ENCODE data around the gene IGF2R. TPM values are rescaled to one million over a fixed set of nuclear protein-coding genes. Genes with fewer than 3 reads are reported as not detected.

The IGF2R gene
- total RNA-seq, 1 donor from 2014 or later: 109 TPM

GRCh38 chr6:160049346-160049745 lies 80.5 kb downstream of the IGF2R start:
- Histone ChIP-seq H3K4me3 (ENCODE audit: low read depth, low read length) (no peak overlapping the region), H3K27me3 (ENCODE audit: control insufficient read depth, insufficient read depth, low read length) (no peaks in the 10 kb centered on the region), H3K36me3 (ENCODE audit: control insufficient read depth, insufficient read depth, low read length) (peaks cover 42% of the 10 kb centered on the region)
- FAIRE-seq (no peak), DNase-seq (ENCODE audit: low read depth) (no peak)
- no peak for TF ChIP-seq CTCF (IDR thresholded peaks at IDR 0.05; ENCODE audit: insufficient read depth, low read length, severe bottlenecking)

GRCh38 chr6:160050022-160050421 lies 81.1 kb downstream of the IGF2R start:
- Histone ChIP-seq H3K27me3 (ENCODE audit: control insufficient read depth, insufficient read depth, low read length) (no peaks in the 10 kb centered on the region), H3K36me3 (ENCODE audit: control insufficient read depth, insufficient read depth, low read length) (peaks cover 43% of the 10 kb centered on the region)

GRCh38 chr6:160051390-160051789 lies 82.5 kb downstream of the IGF2R start:
- DNase-seq (ENCODE audit: low read depth): no peak
- Histone ChIP-seq H3K4me3 (ENCODE audit: low read depth, low read length) (no peak overlapping the region), H3K36me3 (ENCODE audit: control insufficient read depth, insufficient read depth, low read length) (peaks cover 46% of the 10 kb centered on the region), H3K27me3 (ENCODE audit: control insufficient read depth, insufficient read depth, low read length) (no peaks in the 10 kb centered on the region)
- no peak for TF ChIP-seq CTCF (IDR thresholded peaks at IDR 0.05; ENCODE audit: insufficient read depth, low read length, severe bottlenecking)
- no peak for FAIRE-seq

More at GRCh38 chr6:160050022-160050421, 81.1 kb downstream of the IGF2R start:
- DNase-seq (ENCODE audit: low read depth) (no peak), FAIRE-seq (no peak)
- no peak overlapping the region for H3K4me3 ChIP-seq (ENCODE audit: low read depth, low read length)
- no peak for TF ChIP-seq CTCF (IDR thresholded peaks at IDR 0.05; ENCODE audit: insufficient read depth, low read length, severe bottlenecking)

GRCh38 chr6:160054271-160054670 lies 85.4 kb downstream of the IGF2R start:
- Histone ChIP-seq H3K27me3 (ENCODE audit: control insufficient read depth, insufficient read depth, low read length) (no peaks in the 10 kb centered on the region), H3K36me3 (ENCODE audit: control insufficient read depth, insufficient read depth, low read length) (peaks cover 40% of the 10 kb centered on the region), H3K4me3 (ENCODE audit: low read depth, low read length) (no peak overlapping the region)
- no peak for DNase-seq (ENCODE audit: low read depth)
- FAIRE-seq: no peak
- TF ChIP-seq CTCF (IDR thresholded peaks at IDR 0.05; ENCODE audit: insufficient read depth, low read length, severe bottlenecking): no peak

GRCh38 chr6:160054913-160055312 lies 86.0 kb downstream of the IGF2R start:
- peaks cover 41% of the 10 kb centered on the region for H3K36me3 ChIP-seq (ENCODE audit: control insufficient read depth, insufficient read depth, low read length)
- no peak for FAIRE-seq

More at GRCh38 chr6:160054913-160055312, 86.0 kb downstream of the IGF2R start:
- TF ChIP-seq CTCF (IDR thresholded peaks at IDR 0.05; ENCODE audit: insufficient read depth, low read length, severe bottlenecking): no peak
- no peak overlapping the region for H3K4me3 ChIP-seq (ENCODE audit: low read depth, low read length)
- DNase-seq (ENCODE audit: low read depth): no peak
- no peaks in the 10 kb centered on the region for H3K27me3 ChIP-seq (ENCODE audit: control insufficient read depth, insufficient read depth, low read length)
